GM12872 (cell line): ENCODE results near the gene CTNNBL1.

Experiments
- TF ChIP-seq, protein P1 (sequence below): IDR thresholded peaks from 3 replicates; pipeline ENCODE4 v1.5.1; 2011; ENCODE audit warnings: low read depth, mild to moderate bottlenecking, low read length, moderate library complexity; ENCODE audit not compliant: insufficient read depth

Gene CTNNBL1

DNA sequence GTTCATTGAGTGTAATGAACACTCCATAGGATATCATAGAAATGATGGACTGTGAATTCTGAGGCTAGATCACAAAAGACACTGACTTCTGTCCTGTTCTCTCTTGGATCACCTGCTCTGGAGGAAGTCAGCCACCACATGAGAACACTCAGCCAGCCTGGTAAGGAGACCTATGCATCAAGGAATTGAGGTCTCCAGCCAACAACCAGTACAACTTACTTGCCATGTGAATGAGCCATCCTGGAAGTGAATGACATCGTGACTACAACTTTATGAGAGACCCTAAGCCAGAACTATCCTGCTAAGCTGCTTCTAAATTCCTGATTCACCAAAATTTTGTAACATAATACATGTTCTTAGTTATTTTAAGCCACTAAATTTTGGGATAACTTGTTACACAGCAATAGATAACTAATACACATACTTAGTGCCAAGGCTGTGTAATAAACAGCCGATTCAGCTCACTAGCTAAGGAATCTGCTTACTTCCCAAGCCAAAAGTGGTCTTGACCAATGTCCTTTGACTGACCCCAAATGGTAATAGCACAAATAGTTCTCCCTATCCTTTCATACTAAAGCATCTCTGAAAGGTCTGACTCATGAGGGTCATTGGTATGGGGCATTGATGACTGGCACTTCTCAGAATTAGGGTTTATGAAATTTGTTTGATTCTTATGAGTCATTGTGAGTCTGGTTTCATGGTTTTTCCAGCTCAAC is 6.9 kb upstream of the CTNNBL1 start:
- TF ChIP-seq, protein P1, sequence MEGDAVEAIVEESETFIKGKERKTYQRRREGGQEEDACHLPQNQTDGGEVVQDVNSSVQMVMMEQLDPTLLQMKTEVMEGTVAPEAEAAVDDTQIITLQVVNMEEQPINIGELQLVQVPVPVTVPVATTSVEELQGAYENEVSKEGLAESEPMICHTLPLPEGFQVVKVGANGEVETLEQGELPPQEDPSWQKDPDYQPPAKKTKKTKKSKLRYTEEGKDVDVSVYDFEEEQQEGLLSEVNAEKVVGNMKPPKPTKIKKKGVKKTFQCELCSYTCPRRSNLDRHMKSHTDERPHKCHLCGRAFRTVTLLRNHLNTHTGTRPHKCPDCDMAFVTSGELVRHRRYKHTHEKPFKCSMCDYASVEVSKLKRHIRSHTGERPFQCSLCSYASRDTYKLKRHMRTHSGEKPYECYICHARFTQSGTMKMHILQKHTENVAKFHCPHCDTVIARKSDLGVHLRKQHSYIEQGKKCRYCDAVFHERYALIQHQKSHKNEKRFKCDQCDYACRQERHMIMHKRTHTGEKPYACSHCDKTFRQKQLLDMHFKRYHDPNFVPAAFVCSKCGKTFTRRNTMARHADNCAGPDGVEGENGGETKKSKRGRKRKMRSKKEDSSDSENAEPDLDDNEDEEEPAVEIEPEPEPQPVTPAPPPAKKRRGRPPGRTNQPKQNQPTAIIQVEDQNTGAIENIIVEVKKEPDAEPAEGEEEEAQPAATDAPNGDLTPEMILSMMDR, result no peak

DNA sequence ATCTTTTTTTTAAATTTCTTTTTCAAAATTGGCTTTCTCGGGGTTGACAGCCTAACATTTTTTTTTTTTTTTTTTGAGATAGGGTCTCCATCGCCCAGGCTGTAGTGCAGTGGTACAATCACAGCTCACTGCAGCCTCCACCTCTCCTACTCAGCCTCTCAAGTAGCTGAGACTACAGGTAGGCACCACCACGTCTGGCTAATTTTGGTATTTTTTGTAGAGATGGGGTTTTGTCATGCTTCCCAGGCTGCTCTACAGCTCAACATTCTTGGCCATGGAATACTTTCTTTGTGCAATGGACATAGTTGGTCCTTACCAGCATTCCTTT is 6.4 kb upstream of the CTNNBL1 start:
- TF ChIP-seq, protein P1, result no peak

DNA sequence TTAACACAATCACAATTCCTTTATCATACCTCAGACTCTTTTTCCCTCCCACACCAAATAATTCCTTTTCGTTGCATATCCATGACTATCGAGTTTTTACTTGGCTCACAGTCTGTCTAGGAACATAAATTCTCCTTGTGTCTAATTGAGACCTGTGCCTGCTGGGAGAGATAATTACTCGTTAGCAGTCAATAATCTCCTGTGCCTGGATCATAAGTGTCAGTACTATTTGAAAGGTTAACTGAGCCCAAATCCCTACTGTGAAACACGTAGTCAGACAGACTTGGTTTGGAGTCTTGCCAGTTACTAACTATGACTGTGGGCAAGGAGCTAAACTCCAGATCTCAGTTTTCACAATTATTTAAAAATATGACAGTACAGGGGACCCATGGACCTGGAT is 5.7 kb upstream of the CTNNBL1 start:
- TF ChIP-seq, protein P1, result no peak

DNA sequence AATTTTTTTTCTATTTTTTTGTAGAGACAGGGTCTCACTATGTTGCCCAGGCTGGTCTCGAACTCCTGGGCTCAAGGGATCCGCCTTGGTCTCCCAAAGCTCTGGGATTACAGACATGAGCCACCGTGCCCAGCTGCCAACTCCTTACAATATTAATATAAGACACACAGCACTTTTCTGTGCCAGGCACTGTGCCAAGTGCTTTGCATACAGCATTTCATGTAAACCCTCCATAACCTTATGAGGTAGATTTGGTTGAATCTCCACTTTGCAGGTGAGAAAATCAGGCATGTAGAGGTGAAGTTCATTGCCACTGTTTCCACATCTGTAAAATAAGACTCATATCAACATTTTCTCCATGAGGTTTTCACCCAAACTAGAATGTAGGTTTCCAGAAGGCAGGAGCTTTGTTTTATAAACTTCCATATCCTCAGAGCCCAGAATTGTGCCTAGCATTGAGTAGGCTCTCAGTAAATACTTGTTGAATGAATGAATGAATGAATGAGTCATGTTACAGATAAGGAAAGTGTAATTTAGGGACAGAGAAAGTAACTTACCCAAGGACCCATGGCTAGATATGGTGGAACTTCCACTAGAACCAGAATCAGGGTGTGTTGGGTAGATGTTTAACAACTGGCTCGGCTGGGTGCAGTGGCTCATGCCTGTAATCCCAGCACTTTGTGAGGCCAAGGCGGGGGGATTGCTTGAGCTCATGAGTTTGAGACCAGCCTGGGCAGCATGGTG is 3.0 kb upstream of the CTNNBL1 start:
- TF ChIP-seq, protein P1, result no peak

DNA sequence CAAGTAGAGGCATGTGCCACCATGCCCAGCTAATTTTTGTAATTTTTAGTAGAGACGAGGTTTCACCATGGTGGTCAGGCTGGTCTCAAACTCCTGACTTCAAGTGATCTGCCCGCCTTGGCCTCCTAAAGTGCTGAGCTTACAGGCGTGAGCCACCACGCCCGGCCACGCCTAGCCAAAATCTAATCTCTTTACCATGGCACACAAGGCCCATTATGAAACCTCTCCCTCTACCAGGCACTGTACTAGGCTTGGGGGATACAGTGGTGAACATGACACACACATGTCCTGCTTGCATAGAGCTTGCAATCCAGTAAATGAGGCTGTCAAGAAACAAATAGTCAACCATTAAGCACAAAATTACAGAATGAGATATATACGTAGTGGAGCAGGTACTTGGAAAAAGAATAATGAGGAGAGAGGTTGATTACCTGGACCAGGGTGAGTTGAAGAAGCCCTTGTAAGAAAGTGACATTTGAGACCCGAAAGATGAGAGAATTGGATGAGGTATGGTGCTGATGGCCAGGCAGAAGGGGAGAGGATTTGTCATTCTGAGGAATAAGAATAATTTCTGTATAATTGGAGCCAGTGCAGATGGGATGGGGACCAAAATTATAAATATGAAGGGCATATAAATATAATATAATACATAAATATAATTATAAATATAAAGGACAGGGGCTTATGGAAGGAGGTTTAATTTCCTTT is 1.2 kb upstream of the CTNNBL1 start:
- TF ChIP-seq, protein P1, result no peak

DNA sequence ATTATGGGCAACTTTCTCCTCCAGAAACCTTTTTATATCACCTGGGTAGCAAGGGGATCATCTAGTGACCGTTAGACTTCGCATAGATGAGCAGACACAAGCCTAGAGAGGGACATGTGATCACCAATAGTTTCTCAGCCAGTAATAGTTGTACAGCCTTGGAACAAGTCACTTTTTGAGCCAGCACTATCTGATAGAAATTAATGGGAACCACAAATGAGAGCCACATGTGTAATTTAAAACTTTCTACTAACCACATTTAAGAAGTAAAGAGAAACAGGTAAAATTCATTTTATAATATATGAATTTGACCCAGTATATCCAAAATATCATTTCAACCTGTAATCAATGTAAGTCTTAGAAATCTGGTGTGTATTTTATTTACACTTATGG is 592 bp upstream of the CTNNBL1 start:
- TF ChIP-seq, protein P1, result no peak

DNA sequence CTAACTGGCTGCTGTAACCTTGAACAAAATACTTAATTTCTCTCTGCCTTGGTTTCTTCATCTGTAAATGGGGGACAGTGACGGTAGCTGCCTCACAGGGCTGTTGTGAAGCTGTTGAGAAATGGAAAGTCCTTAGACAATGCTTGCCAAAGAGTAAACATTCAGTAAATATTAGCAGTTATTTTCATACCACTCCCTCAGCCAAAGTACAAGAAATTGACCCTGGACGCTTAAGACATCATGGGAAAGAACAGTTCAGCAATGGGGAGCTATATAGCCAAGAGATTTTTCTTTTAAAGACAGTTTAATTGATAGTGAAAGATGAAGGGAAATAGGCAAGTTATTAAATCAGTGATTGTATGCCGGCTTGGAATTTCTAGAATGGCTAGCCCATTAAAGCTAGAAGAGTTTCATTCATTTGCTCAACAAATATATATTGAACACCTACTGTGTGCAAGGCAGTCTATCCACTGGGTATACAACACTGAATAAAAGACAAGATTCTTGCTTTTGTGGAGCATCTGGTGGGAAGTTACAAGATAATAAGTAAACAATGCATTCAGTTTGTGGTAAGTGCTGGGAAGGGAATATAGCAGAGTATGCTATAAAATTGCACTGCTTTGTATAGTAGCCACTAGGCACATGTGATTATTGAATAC is 2.0 kb downstream of the CTNNBL1 start:
- TF ChIP-seq, protein P1, result no peak
